IMR-90 (cell line): Measurements from ENCODE around the gene TENM4. TPM values are rescaled to one million over a fixed set of nuclear protein-coding genes. Genes with fewer than 3 reads are reported as not detected.

Experiments used
- ATAC-seq: fragments of 200-7000 bp; cut with Tn5 transposase; 2 replicates; pipeline ENCODE4 v1.9.1; 2020; ENCODE audit warnings: low read depth, mild to moderate bottlenecking, moderate library complexity
- BruUV-seq: library from RNA; stranded (reverse); fragments of 400-500 nt; replicated peaks from 2 replicates; lab custom pipeline; 2021; lab: Mats Ljungman, UMichigan
- CTCF ChIA-PET: fragments of 300-600 bp; formaldehyde crosslinking; extraction: SDS; loops from one replicate; lab custom pipeline; 2021; ENCODE audit warnings: antibody characterized with exemption; lab: Yijun Ruan, JAX
- POLR2A ChIA-PET: fragments of 300-600 bp; sonication (Branson Sonifier 250); formaldehyde crosslinking; loops from one replicate; lab custom pipeline; 2022; ENCODE audit warnings: antibody characterized with exemption; ENCODE audit not compliant: unreplicated experiment; lab: Charles Lee
- DNase-seq: peaks from one replicate; pipeline ENCODE4 v3.0.0; 2013
- H2AFZ ChIP-seq: replicated peaks from 2 replicates; pipeline ENCODE3; 2013; ENCODE audit warnings: low read length, mild to moderate bottlenecking; ENCODE audit not compliant: poor library complexity
- H2AK5ac ChIP-seq: 2 replicates; pipeline ENCODE4 v1.6.1; 2013; ENCODE audit warnings: low read depth, low read length, inconsistent platforms
- H2AK9ac ChIP-seq: replicated peaks from 2 replicates; pipeline ENCODE3; 2013; ENCODE audit warnings: mild to moderate bottlenecking, low read depth, low read length, moderate library complexity; ENCODE audit not compliant: poor library complexity
- H2BK120ac ChIP-seq: 2 replicates; pipeline ENCODE4 v1.6.1; 2013; ENCODE audit warnings: low read depth, low read length, inconsistent platforms
- H2BK15ac ChIP-seq: 3 replicates; pipeline ENCODE4 v1.6.1; 2013; ENCODE audit warnings: low read depth, low read length, inconsistent platforms
- H2BK20ac ChIP-seq: 2 replicates; pipeline ENCODE4 v1.6.1; 2013; ENCODE audit warnings: low read depth, mild to moderate bottlenecking, inconsistent platforms, low read length, moderate library complexity
- H2BK5ac ChIP-seq: 2 replicates; pipeline ENCODE4 v1.6.1; 2013; ENCODE audit warnings: mild to moderate bottlenecking, low read depth, low read length, inconsistent platforms; ENCODE audit not compliant: poor library complexity, severe bottlenecking
- H3K14ac ChIP-seq: replicated peaks from 2 replicates; pipeline ENCODE4 v1.6.1; 2013; ENCODE audit warnings: low read depth, low read length, inconsistent platforms
- H3K18ac ChIP-seq: 2 replicates; pipeline ENCODE4 v1.6.1; 2013; ENCODE audit warnings: low read depth, low read length, control low read depth
- H3K23ac ChIP-seq: 2 replicates; pipeline ENCODE4 v1.6.1; 2013; ENCODE audit warnings: low read depth, low read length, inconsistent platforms
- H3K27ac ChIP-seq: 2 replicates; pipeline ENCODE4 v1.5.1; 2013; ENCODE audit warnings: mild to moderate bottlenecking, control low read depth, low read length; ENCODE audit not compliant: insufficient read depth
- H3K27me3 ChIP-seq: 2 replicates; pipeline ENCODE4 v1.6.1; 2013; ENCODE audit warnings: low read length; ENCODE audit not compliant: control insufficient read depth, insufficient read depth
- H3K36me3 ChIP-seq: 2 replicates; pipeline ENCODE4 v1.6.1; 2013; ENCODE audit warnings: low read length, mixed read lengths; ENCODE audit not compliant: control insufficient read depth, insufficient read depth
- H3K4ac ChIP-seq: 2 replicates; pipeline ENCODE4 v1.6.1; 2013; ENCODE audit warnings: low read depth, low read length, inconsistent platforms
- H3K4me1 ChIP-seq: 2 replicates; pipeline ENCODE4 v1.6.1; 2013; ENCODE audit warnings: low read length, mixed read lengths; ENCODE audit not compliant: control insufficient read depth, insufficient read depth
- H3K4me2 ChIP-seq: 2 replicates; pipeline ENCODE4 v1.6.1; 2013; ENCODE audit warnings: low read depth, mild to moderate bottlenecking, control low read depth, low read length, moderate library complexity
- H3K4me3 ChIP-seq: 2 replicates; pipeline ENCODE4 v1.5.1; 2013; ENCODE audit warnings: low read depth, mild to moderate bottlenecking, control low read depth, low read length, moderate library complexity; ENCODE audit not compliant: insufficient read depth
- H3K56ac ChIP-seq: 2 replicates; pipeline ENCODE4 v1.6.1; 2013; ENCODE audit warnings: low read length, inconsistent platforms; ENCODE audit not compliant: insufficient read depth; ENCODE audit errors: extremely low read depth
- H3K79me1 ChIP-seq, 2 experiments: 2 replicates each; pipeline ENCODE4 v1.6.1; 2013; ENCODE audit warnings: low read length in 2 of 2, inconsistent platforms in 1 of 2, low read depth in 1 of 2
- H3K9ac ChIP-seq: 2 replicates; pipeline ENCODE4 v1.6.1; 2013; ENCODE audit warnings: low read depth, low read length, control low read depth
- H3K9me1 ChIP-seq: 2 replicates; pipeline ENCODE4 v1.6.1; 2013; ENCODE audit warnings: low read length, inconsistent platforms; ENCODE audit not compliant: insufficient read depth
- H3K9me3 ChIP-seq: 2 replicates; pipeline ENCODE4 v1.6.1; 2013; ENCODE audit warnings: low read length; ENCODE audit not compliant: control insufficient read depth, insufficient read depth
- H4K20me1 ChIP-seq: 2 replicates; pipeline ENCODE4 v1.6.1; 2013; ENCODE audit warnings: low read length, inconsistent platforms; ENCODE audit not compliant: insufficient read depth
- H4K5ac ChIP-seq: 2 replicates; pipeline ENCODE4 v1.6.1; 2013; ENCODE audit warnings: mild to moderate bottlenecking, low read depth, low read length, control low read depth
- H4K8ac ChIP-seq, 2 experiments: 2 replicates each; pipeline ENCODE4 v1.6.1; 2013; ENCODE audit warnings: low read depth in 2 of 2, low read length in 2 of 2, control low read depth in 1 of 2, inconsistent platforms in 1 of 2
- H4K91ac ChIP-seq: 2 replicates; pipeline ENCODE4 v1.6.1; 2013; ENCODE audit warnings: low read depth, low read length, inconsistent platforms; ENCODE audit not compliant: insufficient read depth
- BHLHE40 ChIP-seq: fragments of 150-350 bp; IDR thresholded peaks from 2 replicates; pipeline ENCODE4 v1.6.1; 2016; ENCODE audit warnings: mild to moderate bottlenecking, low read depth, low read length
- CHD1 ChIP-seq: IDR thresholded peaks from 2 replicates; pipeline ENCODE4 v1.6.1; 2012; ENCODE audit warnings: low read depth, low read length, improper control_type of control experiment
- MAFK ChIP-seq: IDR thresholded peaks from 2 replicates; pipeline ENCODE4 v1.6.1; 2012; ENCODE audit warnings: low read depth, low read length, improper control_type of control experiment
- MAZ ChIP-seq: IDR thresholded peaks from 2 replicates; pipeline ENCODE4 v1.6.1; 2012; ENCODE audit warnings: low read depth, mild to moderate bottlenecking, low read length, improper control_type of control experiment, moderate library complexity, borderline replicate concordance
- NFE2L2 ChIP-seq: fragments of 150-350 bp; IDR thresholded peaks from 2 replicates; pipeline ENCODE4 v1.6.1; 2016; ENCODE audit warnings: low read depth, mild to moderate bottlenecking, low read length
- RAD21 ChIP-seq: IDR thresholded peaks from 2 replicates; pipeline ENCODE4 v1.6.1; 2012; ENCODE audit warnings: low read length, improper control_type of control experiment
- RCOR1 ChIP-seq: IDR thresholded peaks from 2 replicates; pipeline ENCODE4 v1.6.1; 2012; ENCODE audit warnings: mild to moderate bottlenecking, low read length, improper control_type of control experiment; ENCODE audit not compliant: insufficient replicate concordance
- SMC3 ChIP-seq: fragments of 150-350 bp; IDR thresholded peaks from 2 replicates; pipeline ENCODE4 v1.6.1; 2016; ENCODE audit warnings: low read depth, mild to moderate bottlenecking, antibody characterized with exemption, low read length, moderate library complexity
- WGBS, 2 experiments: methylation state at CpG; one replicate each; pipeline versions ENCODE4 v1.1.5 to v1.1.7; 2013; ENCODE audit warnings: missing lambda C conversion rate in 2 of 2; ENCODE audit not compliant: insufficient read length in 1 of 2; ENCODE audit errors: extremely low coverage in 2 of 2; 5-methylcytosine and 5-hydroxymethylcytosine counted together
- dilution Hi-C: fragments of 300-500 bp; cut with HindIII; formaldehyde crosslinking; loops from one replicate; pipeline ENCODE4 v1.14.3; 2018; ENCODE audit warnings: low sequenced_read_pairs; ENCODE audit not compliant: unreplicated experiment
- in situ Hi-C: fragments of 300-500 bp; cut with MboI; formaldehyde crosslinking; loops from 3 replicates; pipeline ENCODE4 v1.14.3; 2019; ENCODE audit warnings: low sequenced_read_pairs, inconsistent platforms, mixed read lengths
- intact Hi-C: fragments of 100-400 bp; cut with micrococcal nuclease; formaldehyde crosslinking; loops from 2 replicates; pipeline ENCODE4 v1.10.0; 2022
- polyA plus RNA-seq, 3 experiments: library from polyadenylated mRNA; depleted of rRNA; stranded (reverse); fragments of >200 nt; gene quantifications; 2 replicates each; pipeline ENCODE4 v1.2.3, GENCODE V29; 2012; ENCODE audit warnings: low replicate concordance in 1 of 3
- total RNA-seq: library from RNA; depleted of rRNA; stranded (reverse); fragments of >200 nt; gene quantifications from 2 replicates; pipeline ENCODE4 v1.2.3, GENCODE V29; 2012
- TF ChIP-seq, protein P1 (sequence below): fragments of 150-350 bp; IDR thresholded peaks from 2 replicates; pipeline ENCODE4 v1.6.1; 2016; ENCODE audit warnings: low read depth, mild to moderate bottlenecking, low read length, moderate library complexity, borderline replicate concordance

TENM4 gene
- total and polyA plus RNA-seq, 2 of the 4 experiments (the other 2 are of a cell fraction) = 7.4 to 9.0 TPM

DNA sequence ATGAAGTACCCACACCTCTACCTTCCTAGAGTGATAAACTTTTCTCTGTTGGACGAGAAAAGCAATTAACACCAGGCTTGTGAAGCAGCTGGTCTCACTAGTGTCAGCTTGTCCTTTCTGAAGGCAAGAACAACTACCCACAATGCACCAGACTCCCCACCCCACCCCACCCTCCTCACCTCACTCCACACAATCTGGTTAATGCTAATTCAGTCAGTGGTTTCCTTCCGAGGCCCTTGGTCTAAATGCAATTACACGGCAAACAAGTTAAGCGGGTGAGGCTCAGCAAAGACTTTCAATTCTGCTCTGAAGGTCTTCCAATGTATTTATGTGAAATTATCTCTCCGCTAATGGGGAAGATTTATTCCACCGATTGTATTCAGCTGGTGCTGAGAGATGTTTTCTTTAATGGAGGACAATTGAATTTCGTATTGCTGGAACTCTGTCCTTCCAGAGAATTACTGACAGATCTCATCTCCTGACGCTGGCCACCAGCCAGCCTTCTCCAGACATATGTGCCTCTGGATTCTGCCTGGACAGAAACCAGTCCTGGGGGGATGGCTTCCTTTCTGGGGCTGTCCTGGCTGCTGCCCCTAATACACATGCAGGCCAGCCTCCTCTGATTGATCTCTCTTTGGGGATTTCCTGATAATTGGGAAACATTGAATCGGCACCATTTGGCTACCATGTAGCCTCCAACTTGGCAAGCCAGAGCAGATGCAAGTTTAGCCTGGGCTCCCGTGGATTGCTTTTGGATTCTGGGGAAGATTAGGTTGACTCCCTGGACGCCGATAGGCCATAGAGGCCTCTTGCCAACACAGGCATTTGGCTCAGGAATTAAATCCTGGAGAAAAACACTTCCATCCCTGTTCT, 700.4 kb downstream of the TENM4 start:
- no peak overlapping the region for H3K14ac ChIP-seq
- H2AFZ ChIP-seq = no peak overlapping the region
- DNase-seq = no peak
- intact Hi-C loops = no loop called here
- in situ Hi-C loops = no loop called here
- H3K4ac ChIP-seq = no peak overlapping the region
- no peaks in the 10 kb centered on the region; the same call in 1 of the 2 replicates for H3K36me3 ChIP-seq
- no peak overlapping the region for H4K91ac ChIP-seq
- no peak overlapping the region for H4K8ac ChIP-seq
- CTCF ChIA-PET = no interaction called here
- H4K20me1 ChIP-seq = no peaks in the 10 kb centered on the region
- dilution Hi-C loops = no loop called here
- H2BK15ac ChIP-seq = no peak overlapping the region
- H3K9me1 ChIP-seq = no peaks in the 10 kb centered on the region; the same call in 1 of the 2 replicates
- H3K23ac ChIP-seq = no peak overlapping the region
- no peak overlapping the region for H2AK9ac ChIP-seq
- H3K4me2 ChIP-seq = no peak overlapping the region
- no peak overlapping the region for H3K9ac ChIP-seq
- TF ChIP-seq CHD1 = no peak
- no peak for TF ChIP-seq NFE2L2
- no peak for TF ChIP-seq RAD21
- no peak for TF ChIP-seq BHLHE40
- TF ChIP-seq, protein P1, sequence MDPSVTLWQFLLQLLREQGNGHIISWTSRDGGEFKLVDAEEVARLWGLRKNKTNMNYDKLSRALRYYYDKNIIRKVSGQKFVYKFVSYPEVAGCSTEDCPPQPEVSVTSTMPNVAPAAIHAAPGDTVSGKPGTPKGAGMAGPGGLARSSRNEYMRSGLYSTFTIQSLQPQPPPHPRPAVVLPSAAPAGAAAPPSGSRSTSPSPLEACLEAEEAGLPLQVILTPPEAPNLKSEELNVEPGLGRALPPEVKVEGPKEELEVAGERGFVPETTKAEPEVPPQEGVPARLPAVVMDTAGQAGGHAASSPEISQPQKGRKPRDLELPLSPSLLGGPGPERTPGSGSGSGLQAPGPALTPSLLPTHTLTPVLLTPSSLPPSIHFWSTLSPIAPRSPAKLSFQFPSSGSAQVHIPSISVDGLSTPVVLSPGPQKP = no peak
- TF ChIP-seq MAFK = no peak
- no peak for TF ChIP-seq RCOR1
- no peak for TF ChIP-seq MAZ
- no peak for TF ChIP-seq SMC3
- H3K18ac ChIP-seq = no peak overlapping the region
- no peak overlapping the region for H3K56ac ChIP-seq
- no peaks in the 10 kb centered on the region for H3K27me3 ChIP-seq
- BruUV-seq = no TSS peak
- no peak overlapping the region for H4K5ac ChIP-seq
- H3K4me1 ChIP-seq = peaks cover 2% of the 10 kb centered on the region; the same call in 1 of the 2 replicates
- H3K79me1 ChIP-seq = no peaks in the 10 kb centered on the region
- no peak overlapping the region for H2BK20ac ChIP-seq
- H3K9me3 ChIP-seq = no peaks in the 10 kb centered on the region
- H2AK5ac ChIP-seq = no peak overlapping the region
- POLR2A ChIA-PET = no interaction called here
- no peak overlapping the region for H3K4me3 ChIP-seq
- H2BK5ac ChIP-seq = no peak overlapping the region
- no peak for ATAC-seq
- H2BK120ac ChIP-seq = no peak overlapping the region
- no peak overlapping the region for H3K27ac ChIP-seq
- no CpG with 5 or more reads among the region's 12 CpGs for WGBS, 2 experiments
